HG03064 (cell line): Measurements from ENCODE around the gene TREML4.
"Not testable (repeated sequence)": the region's sequence is repeated elsewhere in the genome, so short reads cannot be mapped to it uniquely, and the experiment has no call there.

Source experiments
- ATAC-seq: cut with Tn5 transposase; IDR thresholded peaks from one replicate; pipeline ENCODE4 v1.9.1; 2021; ENCODE audit warnings: low read depth; ENCODE audit not compliant: unreplicated experiment

Gene TREML4, protein sequence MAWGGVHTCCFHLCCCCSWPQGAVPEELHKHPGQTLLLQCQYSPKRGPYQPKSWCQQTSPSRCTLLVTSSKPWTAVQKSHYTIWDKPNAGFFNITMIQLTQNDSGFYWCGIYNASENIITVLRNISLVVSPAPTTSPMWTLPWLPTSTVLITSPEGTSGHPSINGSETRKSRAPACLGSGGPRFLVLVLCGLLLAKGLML

DNA sequence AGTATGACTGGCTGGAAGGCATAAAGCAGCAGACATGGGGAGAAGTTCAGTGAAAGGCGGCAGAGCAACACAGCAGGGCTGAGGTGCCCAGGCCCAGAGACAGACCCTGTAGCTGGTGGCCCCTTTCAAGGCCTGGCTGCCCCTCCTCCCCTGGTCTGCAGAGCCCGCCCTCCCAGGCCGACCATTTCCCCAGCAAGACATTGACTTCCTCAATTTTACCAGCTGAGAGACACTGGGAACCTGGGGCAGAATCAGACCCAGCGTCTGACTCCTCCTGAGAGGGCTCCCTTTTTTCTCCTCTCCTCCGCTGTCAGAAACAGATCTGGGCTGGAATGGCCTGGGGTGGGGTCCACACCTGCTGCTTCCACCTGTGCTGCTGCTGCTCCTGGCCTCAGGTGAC, at the start of gene TREML4:
Gene TREML4, plus strand, starts transcription at position 254 of the 400 bp plus-strand sequence. Its CDS starts 79 bp downstream, at position 333.
- ATAC-seq = no peak

DNA sequence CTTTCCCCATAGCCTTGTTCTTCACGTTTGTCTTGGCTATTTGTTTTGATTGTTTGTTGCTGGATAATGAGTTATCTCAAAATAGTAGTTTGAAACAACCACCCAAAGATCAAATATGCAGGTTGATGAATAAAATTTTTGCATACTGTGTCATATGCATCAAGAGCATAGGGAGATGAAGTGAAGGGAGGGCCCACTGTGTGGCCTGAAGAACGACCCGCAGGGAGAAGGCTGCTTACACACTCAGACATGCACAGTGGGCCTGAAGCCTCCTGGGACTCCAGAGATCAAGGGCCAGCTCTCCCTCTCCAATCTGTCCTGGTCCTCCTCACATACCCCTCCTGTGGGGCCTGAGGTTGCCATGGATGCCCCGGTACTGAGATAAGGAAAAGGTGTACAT, 49.0 kb upstream of the TREML4 start:
- no peak for ATAC-seq

DNA sequence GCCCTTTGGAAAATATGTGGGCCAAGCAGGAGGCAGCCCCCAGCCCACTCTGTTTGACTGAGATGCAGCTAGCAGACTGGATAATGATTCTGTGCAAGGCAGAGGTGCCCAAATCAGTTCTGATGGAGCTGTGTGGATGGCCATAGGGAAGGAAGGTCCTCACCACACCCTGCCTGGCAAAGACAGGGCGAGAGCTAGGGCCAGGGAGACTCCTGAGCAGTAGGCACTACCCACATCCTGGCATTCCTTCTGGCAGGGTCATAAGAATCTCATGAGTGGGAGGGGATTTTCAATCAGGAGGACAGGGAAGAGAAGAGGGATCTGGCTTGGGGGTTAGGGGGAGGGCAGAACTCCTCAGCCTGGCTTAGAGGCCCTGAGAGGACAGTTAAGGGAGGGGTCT, 46.6 kb upstream of the TREML4 start:
- no peak for ATAC-seq

DNA sequence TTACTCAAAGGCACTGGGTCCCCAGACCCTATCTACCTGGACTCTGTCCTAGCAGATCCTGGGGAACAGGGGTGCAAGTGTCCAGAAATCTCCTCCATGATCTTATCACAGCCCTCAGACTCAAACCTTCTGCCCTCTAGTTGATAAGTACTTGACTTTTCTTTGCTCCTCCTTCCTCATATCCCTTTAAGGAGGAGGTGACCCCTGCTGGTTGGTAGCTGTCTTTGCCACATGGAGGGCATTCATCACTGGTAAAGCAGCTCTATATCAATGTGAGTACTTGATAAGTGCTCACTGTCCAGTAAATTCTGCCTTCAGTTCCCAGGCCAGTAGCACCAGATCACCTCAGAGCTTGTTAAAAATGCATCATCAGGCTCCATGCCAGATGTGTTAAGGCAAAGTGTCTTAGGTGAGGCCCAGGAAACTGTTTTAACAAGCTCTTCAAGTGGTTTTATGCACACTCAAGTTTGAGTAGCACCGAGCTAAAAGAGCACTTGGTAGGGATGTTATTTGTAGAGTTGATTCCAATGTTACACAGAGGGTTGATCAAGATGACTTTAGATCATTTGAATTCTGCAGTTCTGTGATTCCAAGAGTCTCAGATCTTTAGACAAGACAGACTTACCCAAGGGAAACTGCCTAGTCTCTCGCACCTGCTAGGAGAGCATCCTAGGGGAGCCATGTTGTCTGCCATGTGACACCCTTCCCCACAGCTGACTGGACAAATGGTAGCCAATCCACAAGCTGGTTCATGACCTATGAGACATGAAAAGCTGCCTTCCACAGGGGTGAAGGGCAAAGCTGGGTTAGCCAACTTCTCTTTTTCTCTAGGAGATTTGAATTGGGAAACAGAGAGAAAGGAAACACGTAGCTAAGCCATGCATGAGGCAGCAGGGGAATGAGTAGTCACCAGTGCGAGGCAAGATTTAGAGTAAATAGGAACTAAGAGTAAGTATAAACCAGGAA, 45.8 kb upstream of the TREML4 start:
- ATAC-seq = no peak

DNA sequence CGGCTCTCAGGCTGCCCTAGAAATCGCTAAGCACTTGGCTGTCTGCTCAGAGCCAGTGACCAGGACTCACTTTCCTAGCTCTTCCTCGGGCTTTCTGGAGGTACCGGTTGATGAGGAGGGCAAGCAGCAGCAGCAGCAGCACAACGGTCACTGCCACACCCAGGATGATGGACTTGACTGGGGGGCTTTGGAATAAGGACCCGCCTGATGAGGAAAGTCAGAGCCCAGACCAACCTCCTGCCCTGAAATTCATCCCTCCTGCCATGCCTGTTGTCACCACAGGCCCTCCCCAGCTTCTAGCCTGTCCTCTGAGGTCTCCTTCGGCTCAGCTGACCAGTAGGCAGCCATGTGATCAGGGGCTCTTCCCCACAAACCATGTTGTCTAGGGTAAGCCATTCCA, 43.4 kb upstream of the TREML4 start:
- ATAC-seq = no peak

DNA sequence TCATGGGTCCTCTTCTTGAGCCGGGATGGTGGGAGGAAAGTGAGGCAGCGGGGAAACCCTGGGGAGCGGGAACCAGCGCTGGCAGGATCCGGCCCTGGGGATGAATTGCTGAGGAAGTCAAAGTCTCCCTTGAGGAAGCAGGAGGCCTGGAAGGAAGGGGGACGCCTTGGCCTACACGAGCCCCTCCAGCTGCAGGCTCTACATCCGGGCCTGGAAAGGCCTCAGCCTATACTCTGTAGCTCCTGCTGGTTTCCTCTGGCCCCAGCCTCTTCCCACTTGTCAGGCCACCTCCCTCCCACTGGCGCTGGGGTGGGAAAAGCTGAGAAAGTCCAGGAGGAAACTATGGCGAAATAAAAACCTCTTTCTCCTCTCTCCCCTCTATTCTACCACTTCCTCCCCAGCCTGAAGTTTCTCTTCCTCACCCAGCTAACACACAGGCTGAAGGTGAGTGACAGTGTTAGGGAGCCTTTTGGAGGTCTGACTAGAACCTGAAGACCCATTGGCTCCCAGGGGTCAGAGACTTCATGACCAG, 42.1 kb upstream of the TREML4 start:
- ATAC-seq = no peak

DNA sequence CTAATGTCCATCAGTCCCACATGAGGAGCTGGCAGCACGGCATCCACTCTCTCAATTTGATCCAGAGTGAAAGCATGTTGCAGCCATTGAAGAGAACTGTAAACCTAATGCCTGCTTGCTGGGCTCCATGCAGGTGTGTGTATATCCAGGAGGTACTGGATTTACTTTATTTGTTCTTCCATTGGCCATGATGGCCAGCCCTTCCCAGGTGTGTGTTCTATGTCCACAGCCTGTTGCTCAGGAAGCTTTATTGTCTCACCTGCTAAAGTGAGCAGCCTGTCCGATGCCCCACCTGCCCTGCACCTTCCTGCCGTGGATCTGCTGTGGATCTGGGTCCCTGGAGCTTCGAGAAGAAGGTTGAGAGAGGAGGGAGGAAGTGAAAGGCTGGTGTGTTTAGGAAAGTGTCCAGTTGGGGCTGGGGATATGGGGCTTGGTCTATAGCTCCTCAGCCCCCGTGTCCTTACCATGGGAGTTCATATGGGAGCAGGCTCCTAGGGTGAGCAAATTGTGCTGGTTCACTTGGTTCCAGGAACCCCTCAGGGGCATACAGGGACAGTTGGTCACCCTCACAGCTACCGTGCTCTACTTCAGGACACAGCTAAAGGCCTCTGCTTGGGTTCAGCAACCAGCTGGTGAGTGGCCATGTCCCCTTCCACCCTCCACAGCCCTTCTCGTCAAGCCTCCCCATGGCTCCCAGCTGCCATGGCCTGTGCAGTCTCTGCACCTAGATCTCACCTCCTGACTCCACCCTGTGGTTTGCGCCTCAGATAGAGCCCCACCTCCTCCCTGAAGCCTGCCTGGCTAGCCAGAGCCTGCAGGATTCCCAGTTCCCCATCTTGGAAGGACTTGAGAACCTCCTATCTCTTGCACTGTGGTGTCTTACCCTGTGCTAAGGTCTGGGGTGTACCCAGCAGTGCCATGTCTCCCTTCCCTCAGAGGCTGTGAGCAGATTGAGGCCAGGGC, 39.9 kb upstream of the TREML4 start:
- ATAC-seq = no peak

DNA sequence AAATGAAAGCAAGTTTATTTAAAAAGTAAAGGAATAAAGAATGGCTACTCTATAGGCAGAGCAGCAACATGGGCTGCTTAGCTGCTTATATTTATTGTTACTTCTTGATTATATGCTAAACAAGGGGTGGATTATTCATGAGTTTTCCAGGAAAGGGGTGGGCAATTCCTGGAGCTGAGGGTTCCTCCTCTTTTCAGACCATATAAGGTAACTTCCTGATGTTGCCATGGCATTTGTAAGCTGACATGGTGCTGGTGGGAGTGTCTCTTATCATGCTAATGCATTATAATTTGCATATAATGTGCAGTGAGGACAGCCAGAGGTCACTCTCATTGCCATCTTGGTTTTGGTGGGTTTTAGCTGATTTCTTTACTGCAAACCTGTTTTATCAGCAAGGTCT, 39.1 kb upstream of the TREML4 start:
- not testable (repeated sequence) for ATAC-seq

DNA sequence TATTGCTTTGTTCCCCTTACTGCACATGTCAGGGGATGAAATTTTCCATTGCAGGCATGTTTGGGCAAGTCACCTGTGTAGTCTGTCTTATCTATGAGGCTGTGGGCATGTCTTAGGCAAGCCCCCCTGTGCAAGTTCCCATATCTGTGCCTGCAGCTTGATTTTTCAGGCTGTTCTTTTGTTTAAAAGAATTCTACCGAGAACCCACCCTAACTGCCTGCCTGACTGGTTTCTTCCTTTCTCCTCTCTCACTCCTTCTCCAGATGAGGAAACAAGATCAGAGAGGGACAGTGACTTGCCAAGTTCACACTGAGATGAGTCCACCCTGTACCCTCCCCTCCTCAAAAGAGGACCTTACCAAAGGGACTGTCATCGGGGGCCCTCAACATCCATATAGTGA, 38.2 kb upstream of the TREML4 start:
- no peak for ATAC-seq

DNA sequence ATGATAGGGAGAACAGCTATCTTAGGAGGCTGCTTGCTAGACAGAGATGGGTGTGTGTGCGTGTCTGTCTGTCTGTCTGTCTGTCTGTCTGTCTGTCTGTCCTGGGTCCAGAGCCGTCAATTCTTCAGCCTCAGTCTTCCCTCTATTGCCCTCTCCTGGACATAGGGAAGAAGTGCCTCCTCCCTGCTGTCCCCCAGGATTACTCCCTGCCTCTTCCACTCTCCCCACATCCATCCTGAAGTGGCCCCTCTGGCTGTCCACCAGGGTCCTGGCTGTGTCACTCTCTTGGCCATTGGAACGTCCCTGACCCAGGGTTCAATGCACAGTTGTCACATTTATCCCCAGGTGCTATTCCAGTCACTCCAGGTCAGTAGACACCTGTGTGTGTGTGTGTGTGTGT, 37.4 kb upstream of the TREML4 start:
- ATAC-seq = no peak

DNA sequence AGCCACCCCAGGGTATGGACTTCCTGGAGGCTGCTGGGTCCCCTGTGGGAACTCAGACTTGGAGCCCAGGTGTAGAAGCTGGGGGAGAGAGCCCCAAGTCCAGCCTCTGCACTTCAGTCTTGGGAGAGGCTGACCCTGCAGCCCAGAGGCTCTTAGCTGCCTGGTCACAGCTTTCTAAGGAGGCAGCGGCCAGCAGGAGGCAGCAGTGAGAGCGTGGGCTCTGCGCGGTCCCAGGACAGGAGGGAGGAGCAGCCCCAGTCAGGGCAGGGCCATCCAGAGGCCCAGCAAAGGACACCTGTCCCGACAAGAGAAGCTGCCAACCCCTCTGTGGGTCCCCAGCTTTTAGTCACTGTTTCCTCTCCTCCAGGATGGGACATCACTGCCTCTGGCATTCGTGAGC, 36.6 kb upstream of the TREML4 start:
- ATAC-seq = no peak

DNA sequence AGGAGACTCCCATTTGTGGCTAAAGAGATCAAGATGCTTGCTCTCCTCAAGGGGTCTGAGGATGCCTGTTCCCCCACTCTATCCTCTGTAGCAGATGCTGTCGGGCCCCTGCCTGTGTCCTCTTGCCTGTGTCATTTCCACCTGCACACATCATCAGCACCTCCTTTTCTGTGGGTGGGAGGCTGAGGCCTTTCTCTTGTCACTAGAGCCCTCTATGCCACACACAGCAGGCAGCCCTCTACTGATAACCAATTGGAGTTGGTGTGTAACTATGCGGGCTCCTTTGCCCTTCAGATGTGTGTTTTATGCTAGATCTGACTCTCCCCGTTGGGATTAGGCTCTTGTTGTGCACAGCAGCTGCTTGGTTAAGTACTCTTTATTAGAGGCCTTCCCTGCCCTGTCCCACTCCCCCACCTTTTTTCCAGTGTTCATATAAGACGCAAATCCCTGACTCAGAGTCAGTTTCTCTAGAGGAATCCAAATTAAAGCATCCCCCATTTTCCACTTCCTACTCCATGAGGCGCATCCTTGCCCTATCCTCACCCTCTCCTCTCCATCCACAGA, 34.9 kb upstream of the TREML4 start:
- ATAC-seq = no peak

DNA sequence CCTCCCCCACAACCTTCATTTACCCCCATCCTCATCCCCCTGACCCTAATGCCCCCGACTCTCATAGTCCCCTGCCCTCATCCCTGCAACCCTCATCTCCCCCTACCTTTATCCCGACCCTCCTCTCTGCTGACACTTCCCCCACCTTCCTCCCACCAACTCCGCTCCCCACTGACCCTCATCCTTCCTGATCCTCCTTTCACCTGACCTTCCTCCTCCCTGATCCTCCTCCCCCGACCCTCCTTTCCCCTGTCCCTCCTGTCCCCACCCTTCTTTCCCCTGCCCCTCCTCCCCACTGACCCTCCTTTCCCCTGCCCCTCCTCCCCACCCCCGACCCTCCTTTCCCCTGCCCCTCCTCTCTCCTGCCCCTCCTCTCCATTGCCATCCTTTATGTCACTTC, 34.3 kb upstream of the TREML4 start:
- no peak for ATAC-seq

DNA sequence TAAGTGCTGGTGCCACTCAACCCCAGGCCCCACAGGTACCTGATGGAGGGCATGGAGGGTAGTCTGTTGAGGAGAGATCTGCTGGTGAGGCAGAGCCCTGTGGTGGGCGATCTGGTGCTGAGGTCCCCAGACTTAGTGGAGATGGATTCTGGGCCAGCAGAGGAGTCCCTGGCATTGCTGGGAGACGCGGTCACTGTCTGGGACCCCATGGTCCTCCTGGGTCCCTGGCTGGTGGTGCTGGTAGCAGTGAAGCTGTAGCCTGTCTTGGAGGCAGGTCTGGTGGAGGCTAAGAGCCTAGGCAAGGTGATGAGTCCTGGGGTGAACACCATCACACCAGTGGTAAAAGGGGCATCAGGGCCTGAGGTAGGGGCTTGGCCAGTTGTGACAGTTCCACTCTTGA, 33.8 kb upstream of the TREML4 start:
- ATAC-seq = no peak

DNA sequence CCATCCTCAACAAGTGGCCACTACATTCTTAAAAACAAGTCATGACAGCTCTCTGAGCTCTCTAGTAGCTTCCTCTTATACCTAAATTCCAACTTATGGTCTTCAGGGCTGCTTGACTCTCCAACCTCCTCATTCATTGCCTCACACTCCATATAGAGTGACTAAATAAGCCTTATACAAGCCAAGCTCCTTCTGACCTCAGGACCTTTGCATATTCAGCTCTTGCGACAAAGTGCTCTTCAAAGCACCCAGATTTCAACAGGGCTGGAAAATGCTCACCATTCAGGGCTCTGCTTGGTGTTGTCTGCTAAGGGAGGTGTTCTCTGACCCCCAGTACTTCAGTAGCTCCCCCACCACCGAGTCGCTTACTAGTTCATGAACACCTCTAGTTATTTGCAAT, 30.9 kb upstream of the TREML4 start:
- ATAC-seq = no peak

DNA sequence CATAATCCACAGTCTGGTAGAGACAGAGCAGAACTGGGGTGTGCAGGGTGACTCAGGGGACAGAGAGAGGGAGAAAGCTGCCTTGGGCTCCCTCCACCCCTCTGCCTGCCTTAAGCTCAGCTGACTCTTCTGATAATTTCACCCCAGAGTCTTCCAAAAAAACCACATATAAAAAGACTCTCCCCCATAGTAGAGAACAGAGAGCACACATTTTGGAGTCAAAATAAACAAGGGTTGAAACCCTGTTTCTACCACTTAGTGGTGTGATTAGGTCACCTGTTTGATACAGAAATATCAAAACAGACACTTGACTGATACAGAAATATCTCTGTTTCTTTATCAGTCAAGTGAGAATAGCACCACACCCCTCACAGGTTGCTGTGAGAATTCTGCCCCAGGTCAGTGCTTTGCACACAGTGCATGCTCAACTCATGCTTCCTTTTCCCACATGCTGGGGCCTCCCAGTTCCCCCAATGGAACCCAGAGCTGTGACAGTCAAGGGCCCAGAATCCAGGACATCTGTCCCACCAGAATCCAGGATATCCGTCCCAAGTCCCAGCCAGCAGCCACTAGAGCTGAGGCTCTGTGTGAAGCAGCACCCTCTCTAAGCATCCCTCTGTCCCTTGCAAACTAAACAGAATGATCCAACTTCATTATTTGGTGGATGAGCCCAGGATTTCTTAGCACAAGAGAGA, 28.4 kb upstream of the TREML4 start:
- peak; percentile 63 for ATAC-seq

DNA sequence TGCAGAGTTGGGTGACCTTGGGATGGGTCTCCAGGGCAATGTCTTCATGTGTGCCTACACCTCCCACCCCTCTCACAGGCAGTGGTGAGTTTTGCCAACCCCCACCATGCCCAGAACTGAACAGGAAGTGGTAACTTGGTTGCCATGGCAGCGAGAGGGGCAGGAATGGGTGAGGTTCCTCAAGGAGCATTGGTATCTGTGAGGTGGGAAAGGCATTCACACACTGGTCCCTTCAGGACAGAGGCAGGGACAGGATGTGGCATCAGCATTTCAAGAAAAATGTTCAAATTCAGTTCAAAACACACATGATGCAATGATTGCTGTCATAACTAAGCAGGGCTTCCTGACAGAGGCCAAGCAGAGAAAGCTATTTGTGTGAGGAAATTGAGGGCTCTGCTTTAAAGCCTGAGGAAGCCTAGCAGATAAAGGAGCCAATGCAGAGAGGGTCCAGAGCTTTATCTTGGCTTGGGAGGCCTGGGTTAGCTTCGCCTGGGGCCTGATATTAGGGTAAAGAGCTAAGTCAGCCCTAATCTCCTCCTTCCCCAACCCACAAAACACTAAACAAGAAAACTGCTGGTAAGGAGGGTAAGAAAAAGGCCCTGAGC, 27.8 kb upstream of the TREML4 start:
- peak; percentile 33 for ATAC-seq

DNA sequence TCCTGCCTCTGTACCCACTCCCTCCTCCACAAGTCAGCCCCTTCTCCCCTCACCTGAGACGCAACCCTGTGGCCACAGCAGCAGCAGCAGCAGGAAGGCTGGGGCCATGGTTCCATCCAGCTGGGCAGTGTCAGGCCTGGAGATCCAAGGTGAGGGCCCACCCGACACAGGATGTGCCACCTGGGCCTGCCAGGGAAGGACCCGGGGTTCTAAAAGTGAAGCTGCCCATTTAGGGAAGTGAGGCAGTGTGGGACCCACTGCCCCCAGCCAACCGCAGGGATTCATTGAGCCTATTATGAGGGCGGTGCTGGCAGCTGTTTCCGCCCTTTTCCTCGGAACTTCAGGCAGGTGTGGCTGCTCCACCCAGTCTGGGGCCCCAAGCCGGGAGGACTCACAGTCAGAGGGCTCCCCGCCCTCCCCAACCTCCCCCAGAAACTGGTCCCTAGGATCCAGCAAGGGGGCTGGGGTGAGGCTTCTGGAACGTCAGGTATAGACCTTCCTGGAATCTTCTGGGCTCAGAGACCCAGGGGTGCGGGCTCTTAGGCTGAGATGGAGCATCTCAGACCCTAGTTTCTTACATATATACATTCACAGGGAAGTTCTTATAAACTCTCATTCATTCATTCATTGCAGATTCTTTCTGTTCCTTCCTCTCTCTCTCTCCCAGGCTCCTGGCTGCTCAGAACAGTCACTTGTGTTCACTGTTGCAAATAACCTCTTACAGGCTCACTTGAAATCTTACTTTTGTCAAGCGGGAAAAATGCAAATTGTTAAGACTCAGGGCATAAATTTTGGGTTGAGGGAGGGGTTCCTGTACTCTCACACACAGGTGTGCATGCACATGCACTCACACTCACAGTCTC, 27.0 kb upstream of the TREML4 start, which contains the start of gene TREML2:
Gene TREML2, minus strand, starts transcription at position 249 of the 863 bp plus-strand sequence. Its CDS starts 141 bp downstream, at position 108.
- peak; percentile 21 for ATAC-seq
